ENCODE results near the gene DGCR2.

The DGCR2 gene

DNA sequence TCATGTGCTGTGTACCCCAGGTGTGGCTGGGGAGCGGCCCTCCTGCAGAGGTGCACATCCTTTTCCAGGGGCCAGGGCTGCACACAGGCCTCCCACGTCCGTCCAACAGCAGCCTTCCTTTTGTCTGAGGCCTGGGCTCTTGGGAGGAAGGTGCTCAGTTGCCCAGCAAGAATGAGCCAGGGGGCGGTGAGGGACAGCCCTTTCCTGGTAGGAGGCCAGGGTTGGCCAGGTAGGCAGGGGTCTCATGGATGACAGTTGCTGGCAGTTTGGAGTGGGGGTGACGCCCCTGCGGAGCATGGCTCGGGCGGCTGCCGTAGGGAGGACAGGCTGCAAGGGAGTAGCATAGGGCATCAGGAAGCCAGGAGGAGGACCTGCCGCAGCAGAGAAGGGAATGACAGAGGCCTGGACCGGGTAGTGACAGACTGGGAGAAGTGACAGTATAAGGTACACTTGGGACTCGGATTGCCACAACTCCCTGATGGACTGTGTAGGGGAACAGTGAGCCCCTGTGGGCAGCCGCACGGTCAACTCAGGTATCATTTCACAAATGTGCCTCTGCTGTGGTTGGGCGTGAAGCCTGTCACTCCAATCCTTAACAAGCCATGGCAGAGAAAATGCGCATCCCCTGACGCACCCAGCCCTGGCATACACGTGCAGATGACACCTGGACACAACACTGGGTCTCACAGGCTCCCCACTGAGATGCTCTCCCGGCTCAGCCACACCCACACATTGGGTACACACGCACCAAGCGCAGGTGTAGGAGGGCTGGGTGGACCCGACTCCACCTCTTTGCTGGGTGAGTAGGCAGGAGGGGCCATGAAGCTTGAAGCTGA lies 79.7 kb downstream of the DGCR2 start:
- no peak for DNase-seq (ENCODE audit: low read depth in 2 of 2)
- TF ChIP-seq, protein P1, sequence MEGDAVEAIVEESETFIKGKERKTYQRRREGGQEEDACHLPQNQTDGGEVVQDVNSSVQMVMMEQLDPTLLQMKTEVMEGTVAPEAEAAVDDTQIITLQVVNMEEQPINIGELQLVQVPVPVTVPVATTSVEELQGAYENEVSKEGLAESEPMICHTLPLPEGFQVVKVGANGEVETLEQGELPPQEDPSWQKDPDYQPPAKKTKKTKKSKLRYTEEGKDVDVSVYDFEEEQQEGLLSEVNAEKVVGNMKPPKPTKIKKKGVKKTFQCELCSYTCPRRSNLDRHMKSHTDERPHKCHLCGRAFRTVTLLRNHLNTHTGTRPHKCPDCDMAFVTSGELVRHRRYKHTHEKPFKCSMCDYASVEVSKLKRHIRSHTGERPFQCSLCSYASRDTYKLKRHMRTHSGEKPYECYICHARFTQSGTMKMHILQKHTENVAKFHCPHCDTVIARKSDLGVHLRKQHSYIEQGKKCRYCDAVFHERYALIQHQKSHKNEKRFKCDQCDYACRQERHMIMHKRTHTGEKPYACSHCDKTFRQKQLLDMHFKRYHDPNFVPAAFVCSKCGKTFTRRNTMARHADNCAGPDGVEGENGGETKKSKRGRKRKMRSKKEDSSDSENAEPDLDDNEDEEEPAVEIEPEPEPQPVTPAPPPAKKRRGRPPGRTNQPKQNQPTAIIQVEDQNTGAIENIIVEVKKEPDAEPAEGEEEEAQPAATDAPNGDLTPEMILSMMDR (IDR thresholded peaks at IDR 0.05; ENCODE audit: low read depth, low read length) = no peak
- H3K4me3 ChIP-seq (replicated peaks in 1 of 2; ENCODE audit: low read depth in 2 of 2, low read length in 2 of 2) = no peak overlapping the region

DNA sequence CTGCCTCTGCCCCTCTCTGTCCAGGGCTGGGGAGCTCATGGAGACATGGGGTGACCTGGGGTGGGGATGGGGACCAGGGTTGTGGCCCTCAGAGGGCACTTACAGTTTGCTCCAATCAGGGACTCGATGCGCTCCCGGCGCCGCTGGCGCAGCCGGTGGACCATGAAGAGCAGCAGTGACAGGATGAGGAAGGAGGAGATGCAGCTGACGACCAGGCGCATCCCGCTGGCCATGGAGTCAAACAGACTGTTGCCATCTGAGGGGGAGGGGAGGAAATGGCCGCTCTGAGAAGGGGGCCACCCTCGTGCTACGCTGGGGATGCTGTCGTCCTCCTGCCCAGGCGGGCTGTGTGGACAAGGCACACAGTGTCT lies 80.5 kb downstream of the DGCR2 start:
- TF ChIP-seq, protein P1 (IDR thresholded peaks at IDR 0.05; ENCODE audit: low read depth, low read length) = no peak
- DNase-seq (ENCODE audit: low read depth in 2 of 2) = no peak
- no peak overlapping the region for H3K4me3 ChIP-seq (replicated peaks in 1 of 2; ENCODE audit: low read depth in 2 of 2, low read length in 2 of 2)

DNA sequence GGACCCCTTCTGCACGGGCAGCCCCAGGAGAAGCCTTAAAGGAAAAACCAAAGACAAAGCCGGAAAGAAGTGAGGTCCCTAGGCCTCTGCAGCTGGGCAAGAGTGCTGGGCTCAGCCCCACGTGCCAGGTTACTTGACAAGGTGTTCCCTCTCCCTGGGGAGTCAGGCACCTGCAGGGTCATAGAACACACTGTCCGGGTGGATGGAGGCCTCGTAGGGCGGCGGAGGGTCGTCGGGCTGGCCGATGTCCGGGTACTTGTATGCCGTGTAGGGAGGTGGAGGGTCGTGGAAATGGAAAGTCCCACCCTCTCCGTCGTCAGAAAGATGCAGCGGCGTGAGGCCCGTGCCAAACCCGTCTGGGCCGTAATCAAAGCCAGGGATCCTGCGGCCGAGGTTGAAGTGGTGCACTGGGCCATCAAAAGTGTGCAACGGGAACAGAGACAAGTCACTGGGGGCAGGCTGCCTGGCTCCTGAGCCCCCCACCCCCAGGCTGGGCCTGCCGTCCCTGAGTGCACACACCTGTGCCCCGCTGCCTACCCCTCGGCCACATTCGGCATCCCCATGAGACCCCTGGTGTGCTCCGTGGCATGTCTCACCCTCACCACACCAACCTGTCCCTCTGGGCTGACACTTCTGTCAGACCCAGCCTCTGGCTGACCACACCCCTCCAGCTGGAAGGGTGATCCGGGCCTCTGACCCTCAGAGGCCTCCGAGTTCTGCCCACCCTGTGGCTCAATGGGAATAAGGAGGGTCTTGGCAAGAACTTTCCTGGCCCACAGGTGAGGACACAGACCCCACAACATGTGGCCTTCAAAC lies 81.1 kb downstream of the DGCR2 start:
- DNase-seq (ENCODE audit: low read depth in 2 of 2) = no peak
- TF ChIP-seq, protein P1 (IDR thresholded peaks at IDR 0.05; ENCODE audit: low read depth, low read length) = no peak
- H3K4me3 ChIP-seq (replicated peaks in 1 of 2; ENCODE audit: low read depth in 2 of 2, low read length in 2 of 2) = no peak overlapping the region

GRCh38 chr22:19040391-19040861 lies 81.8 kb downstream of the DGCR2 start:
- no peak for DNase-seq (ENCODE audit: low read depth in 2 of 2)
- H3K4me3 ChIP-seq (replicated peaks in 1 of 2; ENCODE audit: low read depth in 2 of 2, low read length in 2 of 2) = no peak overlapping the region
- TF ChIP-seq, protein P1 (IDR thresholded peaks at IDR 0.05; ENCODE audit: low read depth, low read length) = no peak

DNA sequence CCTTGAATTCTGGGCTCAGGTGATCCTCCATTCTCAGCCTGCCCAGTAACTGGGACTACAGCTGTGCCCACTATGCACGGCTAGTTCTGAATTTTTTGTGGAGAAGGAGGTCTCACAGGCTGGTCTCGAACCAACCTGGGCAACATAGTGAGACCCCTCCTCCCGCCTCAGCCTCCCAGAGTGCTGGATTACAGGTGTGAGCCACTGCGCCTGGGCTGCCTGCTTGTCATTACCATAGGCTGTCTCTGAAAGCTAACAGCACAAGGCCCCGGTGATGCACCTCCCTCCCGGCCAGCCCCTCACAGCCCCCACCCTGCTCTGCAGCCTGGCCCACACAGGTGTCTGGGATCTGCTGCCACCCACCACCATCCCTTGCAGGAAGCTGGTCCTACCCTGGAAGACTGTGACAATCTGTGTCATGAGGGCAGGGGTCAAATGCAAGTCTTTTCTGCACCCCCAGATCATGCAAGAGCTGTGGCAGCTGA lies 82.4 kb downstream of the DGCR2 start:
- TF ChIP-seq, protein P1 (IDR thresholded peaks at IDR 0.05; ENCODE audit: low read depth, low read length) = no peak
- no peak overlapping the region for H3K4me3 ChIP-seq (replicated peaks in 1 of 2; ENCODE audit: low read depth in 2 of 2, low read length in 2 of 2)
- DNase-seq (ENCODE audit: low read depth in 2 of 2) = no peak

DNA sequence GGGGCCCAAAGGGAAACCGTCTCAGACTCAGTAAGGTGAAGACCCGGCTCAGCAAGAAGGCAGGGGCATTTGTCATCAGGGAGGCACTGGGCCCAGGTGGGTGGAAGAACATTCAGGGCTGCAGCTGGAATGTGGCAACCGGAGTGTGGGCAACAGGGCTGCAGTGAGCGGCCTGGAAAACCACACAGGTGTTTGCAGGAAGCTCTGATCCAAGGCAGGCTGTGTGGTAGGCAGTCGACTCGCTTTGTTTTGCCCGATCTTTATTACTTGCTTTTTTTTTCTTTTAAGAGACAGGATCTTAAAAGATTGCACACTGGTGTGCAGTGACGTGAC lies 82.8 kb downstream of the DGCR2 start:
- H3K4me3 ChIP-seq (replicated peaks in 1 of 2; ENCODE audit: low read depth in 2 of 2, low read length in 2 of 2) = no peak overlapping the region
- TF ChIP-seq, protein P1 (IDR thresholded peaks at IDR 0.05; ENCODE audit: low read depth, low read length) = no peak
- DNase-seq (ENCODE audit: low read depth in 2 of 2) = no peak
